HepG2 (cell line): Measurements from ENCODE around the gene NUDT13. TPM values are rescaled to one million over a fixed set of nuclear protein-coding genes. Genes with fewer than 3 reads are reported as not detected.

Experiments used
- ATRX ChIP-seq: sonication (generic); formaldehyde crosslinking; IDR thresholded peaks from 2 replicates; pipeline ENCODE4 v1.4.0; 2020; ENCODE audit warnings: missing genetic modification reagents, borderline replicate concordance
- CSRNP2 ChIP-seq: sonication (generic); formaldehyde crosslinking; conservative IDR thresholded peaks from 2 replicates; pipeline ENCODE4 v1.8.0; 2022; ENCODE audit warnings: low read depth, missing genetic modification reagents
- HCFC1 ChIP-seq: fragments of 150-350 bp; IDR thresholded peaks from 2 replicates; pipeline ENCODE4 v1.6.1; 2014; ENCODE audit warnings: low read depth, low read length
- HES4 ChIP-seq: sonication (generic); formaldehyde crosslinking; IDR thresholded peaks from 2 replicates; pipeline ENCODE4 v1.9.0; 2021; ENCODE audit warnings: mild to moderate bottlenecking, missing genetic modification reagents, borderline replicate concordance
- JUND ChIP-seq: sonication (generic); formaldehyde crosslinking; IDR thresholded peaks from 2 replicates; pipeline ENCODE4 v1.8.0; 2022; ENCODE audit warnings: mild to moderate bottlenecking, missing genetic modification reagents
- KAT7 ChIP-seq: IDR thresholded peaks from 2 replicates; pipeline ENCODE4 v1.6.1; 2018; ENCODE audit warnings: borderline replicate concordance, missing compliant biosample characterization
- MATR3 ChIP-seq: sonication (generic); formaldehyde crosslinking; IDR thresholded peaks from 2 replicates; pipeline ENCODE4 v1.4.0; 2020; ENCODE audit warnings: missing genetic modification reagents
- MEIS1 ChIP-seq: sonication (generic); formaldehyde crosslinking; IDR thresholded peaks from 2 replicates; pipeline ENCODE4 v1.9.0; 2021; ENCODE audit warnings: mild to moderate bottlenecking, missing genetic modification reagents, moderate library complexity, borderline replicate concordance
- PAWR ChIP-seq: sonication (generic); formaldehyde crosslinking; IDR thresholded peaks from 2 replicates; pipeline ENCODE4 v1.4.0; 2020; ENCODE audit warnings: missing genetic modification reagents, mild to moderate bottlenecking, borderline replicate concordance
- POGZ ChIP-seq: sonication (generic); formaldehyde crosslinking; IDR thresholded peaks from 2 replicates; pipeline ENCODE4 v1.4.0; 2020; ENCODE audit warnings: mild to moderate bottlenecking, missing genetic modification reagents
- RBAK ChIP-seq: sonication (generic); formaldehyde crosslinking; IDR thresholded peaks from 2 replicates; pipeline ENCODE4 v1.5.1; 2020; ENCODE audit warnings: mild to moderate bottlenecking, missing genetic modification reagents
- SP2 ChIP-seq: sonication (generic); formaldehyde crosslinking; IDR thresholded peaks from 2 replicates; pipeline ENCODE4 v1.5.1; 2020; ENCODE audit warnings: mild to moderate bottlenecking, missing genetic modification reagents
- SPEN ChIP-seq: sonication (generic); formaldehyde crosslinking; IDR thresholded peaks from 2 replicates; pipeline ENCODE4 v1.5.1; 2020; ENCODE audit warnings: low read depth, mild to moderate bottlenecking, missing genetic modification reagents
- THAP7 ChIP-seq: sonication (generic); formaldehyde crosslinking; IDR thresholded peaks from 2 replicates; pipeline ENCODE4 v1.8.1; 2023; ENCODE audit warnings: mild to moderate bottlenecking, missing genetic modification reagents
- ZC3H4 ChIP-seq: sonication (generic); formaldehyde crosslinking; IDR thresholded peaks from 2 replicates; pipeline ENCODE4 v1.4.0; 2020; ENCODE audit warnings: missing genetic modification reagents, borderline replicate concordance
- ZNF10 ChIP-seq: sonication (generic); formaldehyde crosslinking; IDR thresholded peaks from 2 replicates; pipeline ENCODE4 v1.4.0; 2020; ENCODE audit warnings: mild to moderate bottlenecking, low read depth, missing genetic modification reagents, borderline replicate concordance
- ZNF18 ChIP-seq: sonication (generic); formaldehyde crosslinking; IDR thresholded peaks from 2 replicates; pipeline ENCODE4 v1.8.0; 2022; ENCODE audit warnings: mild to moderate bottlenecking, missing genetic modification reagents; ENCODE audit not compliant: insufficient replicate concordance
- ZNF30 ChIP-seq: sonication (generic); formaldehyde crosslinking; IDR thresholded peaks from 2 replicates; pipeline ENCODE4 v1.5.0; 2020; ENCODE audit warnings: mild to moderate bottlenecking, missing genetic modification reagents
- ZNF468 ChIP-seq: sonication (generic); formaldehyde crosslinking; IDR thresholded peaks from 2 replicates; pipeline ENCODE4 v1.8.0; 2022; ENCODE audit warnings: mild to moderate bottlenecking, moderate library complexity, missing genetic modification reagents
- ZNF704 ChIP-seq: sonication (generic); formaldehyde crosslinking; IDR thresholded peaks from 2 replicates; pipeline ENCODE4 v1.8.1; 2023; ENCODE audit warnings: mild to moderate bottlenecking, inconsistent platforms, moderate library complexity, missing genetic modification reagents, borderline replicate concordance
- ZNF713 ChIP-seq: sonication (generic); formaldehyde crosslinking; IDR thresholded peaks from 2 replicates; pipeline ENCODE4 v1.4.0; 2020; ENCODE audit warnings: mild to moderate bottlenecking, missing genetic modification reagents
- ZNF746 ChIP-seq: sonication (generic); formaldehyde crosslinking; IDR thresholded peaks from 2 replicates; pipeline ENCODE4 v1.8.0; 2022; ENCODE audit warnings: mild to moderate bottlenecking, missing genetic modification reagents
- ZNF770 ChIP-seq: sonication (generic); formaldehyde crosslinking; IDR thresholded peaks from 2 replicates; pipeline ENCODE4 v1.5.0; 2020; ENCODE audit warnings: mild to moderate bottlenecking, missing genetic modification reagents
- polyA plus RNA-seq, 8 experiments: library from polyadenylated mRNA; depleted of rRNA in 3 of 8; stranded (reverse) in 7 of 8; unstranded in 1 of 8; fragments of >200 nt; fragmentation: Illumina TruSeq in 4 of 8; extraction: Trizol in 4 of 8; gene quantifications; 2 replicates each; pipeline versions ENCODE4 v1.2.1 to v1.2.3, GENCODE V29; 2011 to 2016; ENCODE audit warnings: low read depth in 4 of 8, missing spikeins in 1 of 8, mixed read lengths in 1 of 8; ENCODE audit not compliant: insufficient read depth in 1 of 8
- total RNA-seq, 5 experiments: library from RNA; depleted of rRNA; stranded (reverse); fragments of >200 nt; fragmentation: Illumina TruSeq; extraction: Trizol; gene quantifications; 2 replicates each; pipeline ENCODE4 v1.2.3, GENCODE V29; 2016; ENCODE audit warnings: low read depth in 1 of 5

The NUDT13 gene
- total and polyA plus RNA-seq, 2 of the 13 experiments (the other 11 are each of a cell fraction or from before 2014, with no cell fraction given), result 4.2 to 6.5 TPM

GRCh38 chr10:73167783-73168464 lies 57.7 kb downstream of the NUDT13 start, which contains the start of the genes ECD and FAM149B1 (continued):
- peak; percentile 59 for TF ChIP-seq ZNF770 (CRISPR knock-in tag)
- TF ChIP-seq ZC3H4 (CRISPR knock-in tag), result no peak
- TF ChIP-seq HES4 (CRISPR knock-in tag), result no peak
- peak; percentile 46; the same call in 1 of the 2 replicates for TF ChIP-seq MEIS1 (CRISPR knock-in tag)
- TF ChIP-seq THAP7 (CRISPR knock-in tag), result peak; percentile 98
- peak; percentile 98 for TF ChIP-seq SPEN
- no peak for TF ChIP-seq ZNF30
- no peak for TF ChIP-seq PAWR
- TF ChIP-seq ZNF18 (CRISPR knock-in tag), result no peak
- TF ChIP-seq ZNF746 (CRISPR knock-in tag), result no peak
- TF ChIP-seq MATR3 (CRISPR knock-in tag), result no peak
- no peak; the same call in 1 of the 2 replicates for TF ChIP-seq ZNF704 (CRISPR knock-in tag)
- peak; percentile 70 for TF ChIP-seq SP2 (CRISPR knock-in tag)
- TF ChIP-seq ATRX, result no peak
- TF ChIP-seq CSRNP2 (CRISPR knock-in tag), result no peak
- TF ChIP-seq ZNF10 (CRISPR knock-in tag), result no peak
- TF ChIP-seq ZNF713 (CRISPR knock-in tag), result no peak
- peak; percentile 89 for TF ChIP-seq HCFC1
- no peak for TF ChIP-seq RBAK (CRISPR knock-in tag)
- TF ChIP-seq JUND, result no peak
- no peak for TF ChIP-seq ZNF468 (CRISPR knock-in tag)
- TF ChIP-seq KAT7 (CRISPR knock-in tag), result no peak
- peak; percentile 99 for TF ChIP-seq POGZ (CRISPR knock-in tag)
